ENCODE data around the gene FAM47E.

Gene FAM47E

GRCh38 chr4:76251441-76252270 is at the start of gene FAM47E:
TSS of gene FAM47E (plus strand) at chr4:76251721. CDS start at chr4:76251747, 26 bp downstream.
- DNase-seq: peak; percentile 24 to 34

GRCh38 chr4:76203541-76203940 is 48.0 kb upstream of the FAM47E start:
- no peak for DNase-seq

- no peak for DNase-seq
Measured at GRCh38 chr4:76204936-76205335, 46.6 kb upstream of the FAM47E start.

- DNase-seq: no peak
Measured at GRCh38 chr4:76205476-76205875, 46.0 kb upstream of the FAM47E start.

GRCh38 chr4:76206222-76206942 is 45.1 kb upstream of the FAM47E start:
- no peak for DNase-seq

- DNase-seq: no peak
Measured at GRCh38 chr4:76207549-76207948, 44.0 kb upstream of the FAM47E start.

GRCh38 chr4:76208005-76208765 is 43.3 kb upstream of the FAM47E start:
- no peak for DNase-seq

GRCh38 chr4:76209881-76210280 is 41.6 kb upstream of the FAM47E start:
- no peak for DNase-seq

GRCh38 chr4:76210452-76210851 is 41.1 kb upstream of the FAM47E start:
- DNase-seq: no peak

GRCh38 chr4:76211769-76212708 is 39.5 kb upstream of the FAM47E start:
- no peak for DNase-seq

GRCh38 chr4:76212851-76213414 is 38.6 kb upstream of the FAM47E start:
- DNase-seq: peak; percentile 29 to 37

GRCh38 chr4:76213415-76214176 is 37.9 kb upstream of the FAM47E start, which contains the start of gene SCARB2:
TSS of gene SCARB2 (minus strand) at chr4:76213824. CDS start at chr4:76213543, 281 bp downstream.
- peak; percentile 64 to 71 for DNase-seq

GRCh38 chr4:76214177-76214675 is 37.3 kb upstream of the FAM47E start:
- DNase-seq: no peak

GRCh38 chr4:76215077-76215476 is 36.4 kb upstream of the FAM47E start:
- DNase-seq: no peak

- no peak for DNase-seq
Measured at GRCh38 chr4:76216524-76216923, 35.0 kb upstream of the FAM47E start.

GRCh38 chr4:76216975-76217814 is 34.3 kb upstream of the FAM47E start:
- DNase-seq: no peak

GRCh38 chr4:76219299-76220055 is 32.0 kb upstream of the FAM47E start:
- DNase-seq: no peak

GRCh38 chr4:76224171-76224570 is 27.4 kb upstream of the FAM47E start:
- DNase-seq: no peak

GRCh38 chr4:76226418-76226817 is 25.1 kb upstream of the FAM47E start:
- DNase-seq: no peak
